Measurements from ENCODE around the gene SLC2A11.

- TF ChIP-seq, protein P1, sequence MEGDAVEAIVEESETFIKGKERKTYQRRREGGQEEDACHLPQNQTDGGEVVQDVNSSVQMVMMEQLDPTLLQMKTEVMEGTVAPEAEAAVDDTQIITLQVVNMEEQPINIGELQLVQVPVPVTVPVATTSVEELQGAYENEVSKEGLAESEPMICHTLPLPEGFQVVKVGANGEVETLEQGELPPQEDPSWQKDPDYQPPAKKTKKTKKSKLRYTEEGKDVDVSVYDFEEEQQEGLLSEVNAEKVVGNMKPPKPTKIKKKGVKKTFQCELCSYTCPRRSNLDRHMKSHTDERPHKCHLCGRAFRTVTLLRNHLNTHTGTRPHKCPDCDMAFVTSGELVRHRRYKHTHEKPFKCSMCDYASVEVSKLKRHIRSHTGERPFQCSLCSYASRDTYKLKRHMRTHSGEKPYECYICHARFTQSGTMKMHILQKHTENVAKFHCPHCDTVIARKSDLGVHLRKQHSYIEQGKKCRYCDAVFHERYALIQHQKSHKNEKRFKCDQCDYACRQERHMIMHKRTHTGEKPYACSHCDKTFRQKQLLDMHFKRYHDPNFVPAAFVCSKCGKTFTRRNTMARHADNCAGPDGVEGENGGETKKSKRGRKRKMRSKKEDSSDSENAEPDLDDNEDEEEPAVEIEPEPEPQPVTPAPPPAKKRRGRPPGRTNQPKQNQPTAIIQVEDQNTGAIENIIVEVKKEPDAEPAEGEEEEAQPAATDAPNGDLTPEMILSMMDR (IDR thresholded peaks at IDR 0.05 in 2 of 3, conservative IDR thresholded peaks at IDR 0.05 in 1 of 3; ENCODE audit: borderline replicate concordance in 1 of 3, insufficient read depth in 1 of 3, low read depth in 2 of 3, low read length in 2 of 3): no peak
- no peak for TF ChIP-seq EGR1 (IDR thresholded peaks at IDR 0.05; ENCODE audit: low read depth)
- no peak for TF ChIP-seq POLR2A (IDR thresholded peaks at IDR 0.05; ENCODE audit: borderline replicate concordance, extremely low read depth, insufficient read depth, insufficient read length)
- no peak for TF ChIP-seq EZH2 (IDR thresholded peaks at IDR 0.05)
Measured at GRCh38 chr22:23896523-23897186, 39.0 kb downstream of the SLC2A11 start.
